Parathyroid adenoma (tissue), 2 donors: ENCODE measurements around the gene CGN.
A peak's percentile ranks its signal among the peaks of the same experiment; 100 is the strongest.

Source experiments
- H2AFZ ChIP-seq: fragments of 300-600 bp; sonication (generic); one replicate; pipeline ENCODE4 v1.7.0; 2017; ENCODE audit warnings: antibody characterized with exemption, mild to moderate bottlenecking
- H3K27ac ChIP-seq: fragments of 300-600 bp; sonication (generic); one replicate; pipeline ENCODE4 v1.7.0; 2017
- H3K27me3 ChIP-seq: fragments of 300-600 bp; sonication (generic); one replicate; pipeline ENCODE4 v1.7.0; 2017; ENCODE audit warnings: low read length; ENCODE audit not compliant: control insufficient read depth, insufficient read depth
- H3K36me3 ChIP-seq: fragments of 300-600 bp; sonication (generic); one replicate; pipeline ENCODE4 v1.7.0; 2017; ENCODE audit warnings: low read length; ENCODE audit not compliant: control insufficient read depth, insufficient read depth
- H3K4me1 ChIP-seq: fragments of 300-600 bp; sonication (generic); one replicate; pipeline ENCODE4 v1.7.0; 2017; ENCODE audit warnings: control low read depth
- H3K4me2 ChIP-seq: fragments of 300-600 bp; sonication (generic); one replicate; pipeline ENCODE4 v1.7.0; 2017; ENCODE audit warnings: low read length
- H3K4me3 ChIP-seq: fragments of 300-600 bp; sonication (generic); one replicate; pipeline ENCODE4 v1.7.0; 2017; ENCODE audit warnings: low read depth, low read length
- H3K79me2 ChIP-seq: fragments of 300-600 bp; sonication (generic); one replicate; pipeline ENCODE4 v1.7.0; 2017; ENCODE audit warnings: control low read depth
- H3K9ac ChIP-seq: fragments of 300-600 bp; sonication (generic); one replicate; pipeline ENCODE4 v1.7.0; 2017; ENCODE audit warnings: mild to moderate bottlenecking
- H3K9me3 ChIP-seq: fragments of 300-600 bp; sonication (generic); one replicate; pipeline ENCODE4 v1.7.0; 2017; ENCODE audit warnings: low read length; ENCODE audit not compliant: control insufficient read depth
- TF ChIP-seq, protein P1 (sequence below): fragments of 300-600 bp; sonication (generic); IDR thresholded peaks from one replicate; pipeline ENCODE4 v1.7.0; 2017; ENCODE audit warnings: antibody characterized with exemption, mild to moderate bottlenecking
- donor health status: primary hyperparathyroidism.

CGN gene

DNA sequence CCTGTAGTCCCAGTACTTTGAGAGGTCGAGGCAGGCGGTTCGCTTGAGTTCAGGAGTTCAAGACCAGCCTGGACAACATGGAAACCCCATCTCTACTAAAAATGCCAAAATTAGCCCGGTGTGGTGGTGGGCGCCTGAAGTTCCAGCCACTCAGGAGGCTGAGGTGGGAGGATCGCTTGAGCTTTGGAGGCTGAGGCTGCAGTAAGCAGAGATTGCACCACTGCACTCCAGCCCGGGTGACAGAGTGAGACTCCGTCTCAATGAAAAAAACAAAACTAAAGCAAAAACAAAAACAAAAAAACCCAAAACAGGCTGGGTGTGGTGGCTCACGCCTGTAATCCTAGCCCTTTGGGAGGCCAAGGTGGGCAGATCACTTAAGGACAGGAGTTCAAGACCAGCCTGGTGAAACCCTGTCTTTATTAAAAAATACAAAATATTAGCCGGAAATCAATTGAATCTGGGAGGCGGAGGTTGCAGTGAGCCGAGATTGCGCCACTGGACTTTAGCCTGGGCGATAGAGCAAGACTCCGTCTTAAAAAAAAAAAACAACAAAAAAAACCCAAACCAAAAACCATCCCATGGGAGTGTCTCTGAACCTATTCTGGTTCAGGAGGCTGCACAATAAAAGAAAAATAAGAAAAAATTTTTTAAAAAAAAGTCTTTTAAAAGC is 1.7 kb upstream of the CGN start:
- Histone ChIP-seq H3K27me3 (no peaks in the 10 kb centered on the region), H3K9ac (no peak overlapping the region), H3K9me3 (no peaks in the 10 kb centered on the region), H3K4me1 (peaks cover 14% of the 10 kb centered on the region), H3K27ac (no peak overlapping the region), H3K4me3 (no peak overlapping the region), H3K36me3 (no peaks in the 10 kb centered on the region), H3K4me2 (no peak overlapping the region), H3K79me2 (no peaks in the 10 kb centered on the region), H2AFZ (no peak overlapping the region)
- TF ChIP-seq, protein P1, sequence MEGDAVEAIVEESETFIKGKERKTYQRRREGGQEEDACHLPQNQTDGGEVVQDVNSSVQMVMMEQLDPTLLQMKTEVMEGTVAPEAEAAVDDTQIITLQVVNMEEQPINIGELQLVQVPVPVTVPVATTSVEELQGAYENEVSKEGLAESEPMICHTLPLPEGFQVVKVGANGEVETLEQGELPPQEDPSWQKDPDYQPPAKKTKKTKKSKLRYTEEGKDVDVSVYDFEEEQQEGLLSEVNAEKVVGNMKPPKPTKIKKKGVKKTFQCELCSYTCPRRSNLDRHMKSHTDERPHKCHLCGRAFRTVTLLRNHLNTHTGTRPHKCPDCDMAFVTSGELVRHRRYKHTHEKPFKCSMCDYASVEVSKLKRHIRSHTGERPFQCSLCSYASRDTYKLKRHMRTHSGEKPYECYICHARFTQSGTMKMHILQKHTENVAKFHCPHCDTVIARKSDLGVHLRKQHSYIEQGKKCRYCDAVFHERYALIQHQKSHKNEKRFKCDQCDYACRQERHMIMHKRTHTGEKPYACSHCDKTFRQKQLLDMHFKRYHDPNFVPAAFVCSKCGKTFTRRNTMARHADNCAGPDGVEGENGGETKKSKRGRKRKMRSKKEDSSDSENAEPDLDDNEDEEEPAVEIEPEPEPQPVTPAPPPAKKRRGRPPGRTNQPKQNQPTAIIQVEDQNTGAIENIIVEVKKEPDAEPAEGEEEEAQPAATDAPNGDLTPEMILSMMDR: no peak

DNA sequence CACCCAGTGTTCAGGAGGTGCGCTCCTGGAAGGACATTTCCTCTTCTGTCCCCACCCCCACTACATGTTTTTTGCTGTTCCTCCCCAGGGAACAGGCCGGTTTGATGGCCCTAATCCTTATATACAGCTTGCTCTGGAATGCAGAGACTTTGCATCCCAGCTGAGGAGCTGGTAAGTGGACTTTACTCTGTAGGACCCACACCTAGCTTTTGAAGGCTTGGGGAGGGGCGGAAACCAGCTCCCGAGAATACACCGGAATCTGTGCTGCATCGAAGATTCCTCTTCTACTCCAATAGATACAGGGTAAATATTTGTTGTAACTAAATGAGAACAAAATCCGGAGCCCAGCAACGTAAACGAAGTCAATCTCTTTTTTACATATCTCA is 1.2 kb upstream of the CGN start:
- H3K9me3 ChIP-seq: no peaks in the 10 kb centered on the region
- H3K36me3 ChIP-seq: no peaks in the 10 kb centered on the region
- peaks cover 17% of the 10 kb centered on the region for H3K4me1 ChIP-seq
- H2AFZ ChIP-seq: no peak overlapping the region
- H3K79me2 ChIP-seq: no peaks in the 10 kb centered on the region
- H3K4me3 ChIP-seq: no peak overlapping the region
- TF ChIP-seq, protein P1: no peak
- H3K9ac ChIP-seq: no peak overlapping the region
- no peak overlapping the region for H3K4me2 ChIP-seq
- H3K27ac ChIP-seq: no peak overlapping the region
- H3K27me3 ChIP-seq: no peaks in the 10 kb centered on the region

DNA sequence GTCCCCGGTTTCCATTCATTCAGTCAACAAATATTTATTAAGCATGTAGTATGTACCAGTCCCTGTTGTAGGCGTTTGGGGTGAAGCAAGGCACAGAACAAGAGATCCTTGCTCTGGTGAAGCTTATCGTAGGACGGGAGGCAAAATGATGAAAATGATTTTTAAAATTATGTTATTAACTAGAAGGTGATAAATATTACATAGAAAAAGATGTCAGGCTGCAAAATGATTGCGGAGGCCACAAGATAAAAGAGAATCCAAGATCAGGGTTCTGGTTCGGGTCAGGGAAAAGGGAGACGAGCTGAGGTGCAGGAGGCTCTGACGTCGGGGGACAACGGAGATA is 602 bp upstream of the CGN start:
- TF ChIP-seq, protein P1: no peak
- Histone ChIP-seq H3K9ac (no peak overlapping the region), H2AFZ (peak overlapping the region; percentile 80), H3K27ac (peak overlapping the region; percentile 99), H3K27me3 (no peaks in the 10 kb centered on the region), H3K4me3 (peak overlapping the region; percentile 96), H3K36me3 (no peaks in the 10 kb centered on the region), H3K4me1 (peaks cover 17% of the 10 kb centered on the region), H3K4me2 (peak overlapping the region; percentile 68), H3K9me3 (no peaks in the 10 kb centered on the region), H3K79me2 (no peaks in the 10 kb centered on the region)

DNA sequence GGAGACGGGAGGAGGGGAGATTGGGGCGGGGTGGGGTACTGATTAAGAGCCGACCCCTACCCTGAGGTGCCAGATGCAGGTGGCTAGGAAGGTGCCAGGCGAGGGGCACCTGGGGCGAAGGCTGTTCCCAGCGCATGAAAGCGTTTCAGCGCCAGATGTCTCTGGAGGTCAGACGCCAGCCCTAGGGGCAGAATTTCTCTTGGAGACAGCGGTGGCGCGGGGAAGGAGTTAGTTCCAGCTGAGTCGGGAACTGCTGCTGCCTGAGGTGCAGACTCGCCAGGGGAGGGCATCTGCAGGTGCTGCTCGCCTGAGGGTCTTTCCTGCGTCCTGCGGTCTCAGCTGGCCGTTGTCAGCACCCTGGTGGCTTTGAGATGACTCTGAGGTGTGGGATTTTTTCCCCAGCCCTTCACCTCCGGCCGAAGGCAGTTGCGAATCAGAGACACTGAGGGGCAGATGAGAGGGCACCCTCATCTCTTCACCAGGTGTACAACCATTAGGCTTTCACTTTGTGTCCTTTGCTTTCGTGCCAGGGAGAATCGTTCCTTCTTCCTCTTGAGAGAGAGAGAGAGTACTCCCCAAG is 539 bp downstream of the CGN start:
- Histone ChIP-seq H3K4me2 (peak overlapping the region; percentile 68), H3K4me3 (peak overlapping the region; percentile 96), H3K36me3 (no peaks in the 10 kb centered on the region), H2AFZ (peak overlapping the region; percentile 80), H3K27ac (peak overlapping the region; percentile 99), H3K9me3 (no peaks in the 10 kb centered on the region), H3K9ac (peak overlapping the region; percentile 50), H3K79me2 (peaks cover 3% of the 10 kb centered on the region), H3K27me3 (no peaks in the 10 kb centered on the region), H3K4me1 (peaks cover 21% of the 10 kb centered on the region)
- TF ChIP-seq, protein P1: no peak

DNA sequence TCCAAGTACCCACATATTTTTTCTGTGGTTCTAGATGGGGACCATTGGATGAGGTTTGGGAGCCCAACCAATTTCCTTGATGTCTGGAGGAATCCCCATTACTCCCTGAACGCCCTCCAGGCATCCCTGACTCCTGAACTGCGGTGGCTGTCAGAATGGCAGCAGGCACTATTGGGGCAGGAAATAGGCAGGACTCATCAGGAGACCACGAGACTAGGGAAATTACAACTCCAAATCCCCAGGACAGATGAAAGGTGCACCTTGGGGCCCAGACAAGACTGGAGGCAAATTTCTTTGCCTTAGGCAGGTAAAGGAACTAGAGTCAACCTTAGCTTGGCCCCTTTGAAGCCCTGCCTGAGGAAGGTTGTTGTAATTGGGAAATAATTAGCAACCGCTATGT is 1.1 kb downstream of the CGN start:
- H3K27ac ChIP-seq: peak overlapping the region; percentile 99
- peak overlapping the region; percentile 68 for H3K4me2 ChIP-seq
- no peaks in the 10 kb centered on the region for H3K36me3 ChIP-seq
- TF ChIP-seq, protein P1: no peak
- peak overlapping the region; percentile 50 for H3K9ac ChIP-seq
- no peaks in the 10 kb centered on the region for H3K27me3 ChIP-seq
- peaks cover 8% of the 10 kb centered on the region for H3K79me2 ChIP-seq
- H2AFZ ChIP-seq: no peak overlapping the region
- H3K4me1 ChIP-seq: peaks cover 21% of the 10 kb centered on the region
- H3K4me3 ChIP-seq: peak overlapping the region; percentile 96
- H3K9me3 ChIP-seq: no peaks in the 10 kb centered on the region
